NCI-H2107 treated with DMSO at 0.1 percent for 48 hours (cell line): ENCODE measurements around the gene CDRT15L2.
"Not testable (repeated sequence)": the region's sequence is repeated elsewhere in the genome, so short reads cannot be mapped to it uniquely, and the experiment has no call there.

Experiments
- DNase-seq: peaks from one replicate; lab custom pipeline; 2025; ENCODE audit not compliant: unreplicated experiment; lab: John Stamatoyannopoulos, UW

Gene CDRT15L2

DNA sequence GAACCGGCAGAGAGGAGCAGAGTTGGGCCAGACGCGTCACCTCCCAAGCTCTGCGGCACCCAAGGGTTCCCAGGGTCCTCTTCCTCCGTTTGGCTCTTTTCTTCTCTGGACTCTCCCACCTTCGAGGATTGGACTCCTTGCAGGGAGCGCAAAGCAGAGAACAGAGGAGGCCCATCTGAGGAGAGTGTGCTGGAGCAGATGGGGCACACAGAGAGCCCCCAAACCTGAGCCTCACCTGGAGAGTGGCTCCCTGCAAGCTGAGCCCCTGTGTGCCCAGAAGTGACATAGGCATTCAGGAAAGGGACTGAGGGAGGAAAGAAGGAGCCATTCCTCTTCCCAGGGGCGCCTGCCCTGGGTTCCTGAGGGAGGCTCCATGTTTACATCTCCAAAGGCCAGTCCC lies 6.3 kb upstream of the CDRT15L2 start:
- DNase-seq = not testable (repeated sequence)

DNA sequence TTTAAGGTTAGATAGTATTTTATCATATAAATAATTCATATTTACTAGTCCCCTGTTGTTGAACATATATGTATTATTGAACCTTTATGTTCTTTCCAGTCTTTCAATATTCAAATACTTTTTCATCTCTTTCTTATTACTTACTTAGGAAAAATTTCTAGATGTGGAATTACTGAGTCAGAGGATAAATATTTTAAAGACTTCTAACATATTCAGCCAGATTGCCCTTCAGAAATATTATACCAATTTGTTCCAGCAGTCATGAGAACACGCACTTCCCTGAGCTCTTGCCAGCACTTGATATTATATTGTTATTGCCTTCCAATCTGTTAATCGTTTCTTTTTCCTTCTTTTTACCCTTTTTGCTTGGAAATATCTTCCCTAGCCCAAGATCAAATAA lies 4.5 kb upstream of the CDRT15L2 start:
- not testable (repeated sequence) for DNase-seq

DNA sequence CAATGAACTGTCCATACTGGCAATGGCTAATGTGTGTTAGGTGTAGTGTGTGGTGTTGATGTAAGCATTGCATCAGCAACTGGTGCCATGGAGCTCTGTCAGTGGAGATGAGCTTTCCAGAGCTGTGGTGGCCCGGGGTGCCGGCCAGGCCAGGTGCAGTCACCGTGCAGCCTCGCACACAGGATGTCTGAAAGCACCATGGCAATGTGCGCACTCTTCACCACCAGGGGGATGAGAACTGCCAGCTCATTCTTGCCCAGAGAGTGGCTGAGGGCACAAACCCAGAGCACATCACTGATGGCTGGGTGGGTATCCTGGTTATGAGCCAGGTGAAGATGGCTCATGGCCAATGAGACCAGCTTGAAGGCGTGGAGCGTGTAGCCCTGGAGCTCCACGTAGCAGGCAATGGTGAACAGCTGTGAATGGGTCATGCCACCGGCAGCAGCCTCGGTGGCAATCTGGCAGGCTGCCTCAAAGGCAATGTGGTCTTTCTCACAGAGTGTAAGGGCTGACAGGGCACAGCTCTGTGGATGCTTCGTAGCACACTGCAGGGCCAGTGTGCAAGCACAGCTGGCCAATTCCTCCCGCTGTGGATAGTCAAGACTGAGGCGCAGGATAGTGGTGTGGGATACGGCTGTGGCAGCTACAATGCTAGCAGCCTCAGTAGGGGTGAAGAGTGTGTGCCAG lies 4.5 kb downstream of the CDRT15L2 start:
- DNase-seq = not testable (repeated sequence)

DNA sequence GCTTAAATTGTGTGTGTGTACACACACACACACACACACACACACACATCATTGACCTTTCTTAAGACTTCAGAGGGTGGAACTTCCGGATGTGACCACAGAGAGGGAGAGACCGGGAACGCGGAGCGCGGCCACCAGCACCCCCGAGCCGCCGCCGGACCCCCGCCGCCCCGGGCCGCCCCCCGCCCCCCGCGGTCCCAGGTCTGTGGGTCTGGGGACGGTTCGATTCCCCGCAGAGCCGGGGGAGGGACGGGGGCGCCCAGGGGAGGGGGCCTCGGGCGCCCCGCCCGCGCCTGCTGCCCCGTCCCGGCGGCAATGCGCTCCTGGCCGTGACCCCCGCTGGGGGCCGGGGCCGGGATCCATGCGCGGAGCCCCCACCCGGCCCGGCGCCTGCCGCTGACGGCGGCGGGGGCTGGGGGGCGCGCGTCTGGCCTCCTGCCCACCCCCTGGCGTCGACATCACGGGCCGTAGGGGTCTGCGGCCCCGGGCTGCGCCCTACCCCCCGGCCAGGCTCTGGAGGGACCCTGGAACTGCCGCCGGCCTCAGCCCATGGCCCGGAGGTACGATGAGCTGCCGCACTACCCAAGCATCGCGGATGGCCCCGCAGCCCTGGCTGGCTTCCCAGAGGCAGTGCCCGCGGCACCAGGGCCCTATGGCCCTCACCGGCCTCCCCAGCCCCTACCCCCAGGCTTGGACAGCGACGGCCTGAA lies 9.4 kb downstream of the CDRT15L2 start:
- DNase-seq = not testable (repeated sequence)

DNA sequence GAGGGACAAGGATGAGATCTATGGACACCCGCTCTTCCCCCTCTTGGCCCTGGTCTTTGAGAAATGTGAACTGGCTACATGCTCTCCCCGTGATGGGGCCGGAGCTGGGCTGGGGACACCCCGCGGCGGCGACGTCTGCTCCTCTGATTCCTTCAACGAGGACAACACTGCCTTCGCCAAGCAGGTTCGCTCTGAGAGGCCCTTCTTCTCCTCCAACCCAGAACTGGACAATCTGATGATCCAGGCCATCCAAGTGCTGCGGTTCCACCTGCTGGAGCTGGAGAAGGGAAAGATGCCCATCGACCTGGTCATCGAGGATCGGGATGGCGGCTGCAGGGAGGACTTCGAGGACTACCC lies 9.9 kb downstream of the CDRT15L2 start:
- DNase-seq = not testable (repeated sequence)

DNA sequence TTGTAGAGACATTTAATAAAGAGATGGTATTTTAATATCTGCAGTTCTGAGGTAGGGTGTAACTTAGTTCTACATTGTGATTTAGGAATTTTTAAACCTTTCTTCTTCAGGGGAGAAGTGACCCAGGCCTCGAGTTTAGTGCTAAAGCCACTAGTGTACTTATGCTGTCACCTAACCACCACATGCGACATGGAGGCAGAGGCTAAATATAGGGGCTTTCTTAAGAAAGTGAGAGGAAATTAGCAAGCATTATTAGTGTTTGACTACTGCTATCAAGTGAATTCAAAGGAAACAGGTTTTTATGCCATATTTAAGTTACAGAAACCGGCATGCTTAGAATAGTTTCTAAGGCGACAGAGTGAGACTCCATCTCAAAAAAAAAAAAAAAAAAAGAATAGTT lies 11.5 kb downstream of the CDRT15L2 start:
- not testable (repeated sequence) for DNase-seq

DNA sequence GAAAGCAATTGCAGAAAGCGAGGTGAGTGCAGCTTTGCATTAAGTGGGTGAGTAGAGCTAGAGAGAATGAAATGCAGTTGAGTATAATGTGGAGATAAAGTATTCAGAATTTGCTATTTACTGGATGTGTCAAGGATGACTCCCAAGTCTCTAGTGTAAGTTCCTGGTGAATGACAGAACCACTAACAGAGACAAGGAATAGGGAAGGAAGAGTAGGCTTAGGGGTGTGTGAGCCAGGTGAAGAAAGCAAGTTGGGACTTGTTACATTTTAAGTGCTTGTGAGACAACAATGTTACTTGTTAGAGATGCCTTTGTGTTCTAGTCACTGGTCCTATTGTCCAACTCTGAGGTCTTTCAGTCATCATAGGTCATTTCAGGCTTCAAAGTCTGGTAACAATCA lies 26.0 kb downstream of the CDRT15L2 start:
- not testable (repeated sequence) for DNase-seq

DNA sequence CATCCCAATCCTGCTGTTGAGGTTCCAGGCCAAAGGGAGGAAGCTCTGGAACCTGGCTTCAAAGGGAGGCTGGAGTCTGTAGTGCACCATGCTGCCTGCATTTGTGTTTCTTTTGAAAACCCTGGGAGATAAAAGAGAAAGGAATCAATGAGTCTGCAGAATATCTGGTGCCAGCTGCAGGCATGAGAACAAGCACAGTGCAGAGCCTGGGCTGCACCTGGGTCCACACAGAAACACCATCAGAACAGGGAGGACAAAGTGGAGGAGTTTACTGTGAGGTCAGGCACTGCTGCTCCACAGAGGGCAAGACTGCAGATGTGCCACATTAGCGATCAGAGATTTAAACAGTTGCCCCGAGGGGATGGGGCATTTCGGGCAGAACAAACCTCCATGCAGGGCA lies 30.0 kb downstream of the CDRT15L2 start:
- not testable (repeated sequence) for DNase-seq

DNA sequence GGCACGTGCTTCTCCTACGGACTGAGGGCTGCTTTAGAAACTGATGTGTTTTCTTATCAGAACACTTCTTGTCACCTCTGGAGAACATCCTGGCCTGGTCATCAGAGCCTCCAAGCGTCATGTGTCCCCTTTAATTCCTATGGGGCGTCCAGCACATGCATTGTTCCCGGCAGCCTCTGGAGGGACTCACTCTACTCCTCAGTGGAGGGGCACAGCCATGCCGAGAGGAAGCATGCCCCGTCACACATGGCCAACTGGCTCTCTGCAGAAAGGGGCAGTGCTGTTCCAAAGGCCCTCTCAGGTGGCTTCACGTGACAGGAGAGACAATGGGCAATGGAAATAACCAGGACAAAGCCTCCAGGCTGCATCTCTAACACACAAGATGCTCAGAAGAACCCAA lies 31.8 kb downstream of the CDRT15L2 start:
- DNase-seq = no peak

DNA sequence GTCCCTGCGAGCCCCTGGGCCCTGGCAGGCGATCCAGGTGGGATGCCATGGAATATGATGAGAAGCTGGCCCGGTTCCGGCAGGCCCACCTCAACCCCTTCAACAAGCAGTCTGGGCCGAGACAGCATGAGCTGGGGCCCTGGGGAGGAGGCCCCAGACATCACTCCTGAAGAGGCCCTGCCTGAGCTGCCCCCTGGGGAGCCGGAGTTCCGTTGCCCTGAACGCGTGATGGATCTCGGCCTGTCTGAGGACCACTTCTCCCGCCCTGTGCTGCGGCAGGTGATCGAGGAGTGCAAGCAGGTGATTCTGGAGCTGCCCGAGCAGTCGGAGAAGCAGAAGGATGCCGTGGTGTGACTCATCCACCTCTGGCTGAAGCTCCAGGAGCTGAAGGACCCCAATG lies 33.1 kb downstream of the CDRT15L2 start:
- no peak for DNase-seq

DNA sequence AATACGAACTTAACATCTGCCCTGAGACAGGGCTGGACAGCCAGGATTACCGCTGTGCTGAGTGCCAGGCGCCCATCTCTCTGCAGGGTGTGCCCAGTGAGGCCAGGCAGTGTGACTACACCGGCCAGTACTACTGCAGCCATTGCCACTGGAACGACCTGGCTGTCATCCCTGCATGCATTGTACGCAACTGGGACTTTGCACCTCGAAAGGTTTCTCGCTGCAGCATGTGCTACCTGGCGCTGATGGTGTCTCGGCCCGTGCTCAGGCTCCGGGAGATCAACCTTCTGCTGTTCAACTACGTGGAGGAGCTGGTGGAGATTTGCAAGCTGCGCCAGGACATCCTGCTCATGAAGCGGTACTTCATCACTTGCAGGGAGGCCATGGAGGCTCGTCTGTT lies 33.7 kb downstream of the CDRT15L2 start:
- no peak for DNase-seq

DNA sequence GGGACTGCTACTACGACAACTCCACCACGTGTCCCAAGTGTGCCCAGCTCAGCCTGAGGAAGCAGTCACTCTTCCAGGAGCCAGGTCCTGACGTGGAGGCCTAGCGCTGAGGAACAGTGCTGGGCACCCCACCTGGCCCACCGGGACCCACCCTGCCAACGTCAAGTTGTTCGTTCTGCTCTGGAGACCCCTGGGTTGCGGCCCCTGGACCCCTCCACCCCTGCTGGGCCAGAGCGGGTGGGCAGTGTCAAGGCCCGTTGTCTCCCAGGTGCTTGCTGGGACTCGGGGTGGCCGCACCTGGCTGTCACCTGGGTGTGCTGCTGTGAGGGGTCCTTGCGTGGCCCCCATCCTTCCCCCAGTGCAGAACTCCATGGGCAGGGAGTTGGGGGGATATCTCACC lies 34.4 kb downstream of the CDRT15L2 start:
- no peak for DNase-seq

DNA sequence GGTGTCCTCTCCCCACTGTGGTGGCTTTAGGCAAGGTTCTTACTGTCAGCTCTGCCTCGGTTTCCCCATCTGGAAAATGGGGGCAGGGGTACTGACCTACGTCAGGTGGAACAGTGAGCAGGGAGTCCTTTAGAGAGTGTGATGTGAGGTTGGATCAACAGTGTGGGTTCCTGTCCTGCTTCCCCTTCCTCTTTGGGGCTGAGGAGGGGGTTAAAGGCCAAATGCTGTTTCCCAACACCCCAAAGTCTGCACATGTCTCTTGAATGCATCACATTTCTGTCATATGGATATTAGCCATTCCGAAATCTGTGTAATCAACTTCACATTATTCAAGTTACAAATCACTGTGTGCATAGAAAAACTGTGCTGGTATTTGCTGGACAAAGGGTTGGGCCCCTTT lies 35.9 kb downstream of the CDRT15L2 start:
- not testable (repeated sequence) for DNase-seq
